ENCODE measurements around the gene ZDHHC7. TPM values are rescaled to one million over a fixed set of nuclear protein-coding genes. Genes with fewer than 3 reads are reported as not detected.

ZDHHC7 gene
- total RNA-seq, 1 donor from 2014 or later: 26.9 TPM

DNA sequence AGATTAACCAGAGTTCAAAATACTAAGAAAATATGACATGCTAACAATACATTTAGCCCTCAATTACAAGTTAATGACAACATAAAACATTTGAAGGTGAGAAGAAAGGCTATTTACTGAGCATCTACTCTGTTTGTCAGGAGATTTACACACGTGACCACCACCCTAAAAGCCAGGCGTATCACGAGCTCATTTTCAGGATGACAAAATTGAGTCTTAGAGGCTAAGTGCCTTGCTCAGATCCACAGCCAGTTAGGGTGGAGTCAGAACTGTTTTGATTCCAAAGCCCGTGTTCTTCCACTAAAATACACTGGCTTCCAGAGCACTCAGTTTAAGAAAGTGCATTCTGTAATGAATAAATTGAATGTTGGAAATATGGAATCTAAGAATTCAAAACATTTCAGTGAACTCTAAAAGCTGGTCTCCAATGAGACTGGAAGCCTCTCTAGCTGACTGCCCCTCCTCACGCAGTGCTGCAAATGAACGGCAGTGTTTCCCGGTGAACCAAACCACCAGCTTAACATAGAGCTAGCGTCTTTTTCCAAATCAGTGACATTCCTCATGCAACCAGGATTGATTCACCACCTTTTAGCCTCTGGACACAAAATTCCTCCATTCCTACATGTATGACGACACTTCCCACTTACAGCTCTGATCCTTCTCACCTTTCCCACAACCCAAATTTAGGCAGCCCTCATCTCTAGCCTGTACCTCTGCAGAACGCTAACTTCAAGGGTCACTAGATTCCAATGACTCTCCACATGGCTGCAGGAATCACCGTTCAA is 5.9 kb downstream of the ZDHHC7 start:
- TF ChIP-seq, protein P1, sequence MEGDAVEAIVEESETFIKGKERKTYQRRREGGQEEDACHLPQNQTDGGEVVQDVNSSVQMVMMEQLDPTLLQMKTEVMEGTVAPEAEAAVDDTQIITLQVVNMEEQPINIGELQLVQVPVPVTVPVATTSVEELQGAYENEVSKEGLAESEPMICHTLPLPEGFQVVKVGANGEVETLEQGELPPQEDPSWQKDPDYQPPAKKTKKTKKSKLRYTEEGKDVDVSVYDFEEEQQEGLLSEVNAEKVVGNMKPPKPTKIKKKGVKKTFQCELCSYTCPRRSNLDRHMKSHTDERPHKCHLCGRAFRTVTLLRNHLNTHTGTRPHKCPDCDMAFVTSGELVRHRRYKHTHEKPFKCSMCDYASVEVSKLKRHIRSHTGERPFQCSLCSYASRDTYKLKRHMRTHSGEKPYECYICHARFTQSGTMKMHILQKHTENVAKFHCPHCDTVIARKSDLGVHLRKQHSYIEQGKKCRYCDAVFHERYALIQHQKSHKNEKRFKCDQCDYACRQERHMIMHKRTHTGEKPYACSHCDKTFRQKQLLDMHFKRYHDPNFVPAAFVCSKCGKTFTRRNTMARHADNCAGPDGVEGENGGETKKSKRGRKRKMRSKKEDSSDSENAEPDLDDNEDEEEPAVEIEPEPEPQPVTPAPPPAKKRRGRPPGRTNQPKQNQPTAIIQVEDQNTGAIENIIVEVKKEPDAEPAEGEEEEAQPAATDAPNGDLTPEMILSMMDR (IDR thresholded peaks at IDR 0.05): no peak
- no peak for ATAC-seq (ENCODE audit: low read depth)
- Mint-ChIP-seq H3K4me3 (no peak overlapping the region), H3K36me3 (ENCODE audit: low read depth) (peaks cover 18% of the 10 kb centered on the region), H3K27me3 (no peaks in the 10 kb centered on the region), H3K27ac (no peak overlapping the region), H3K9me3 (no peaks in the 10 kb centered on the region), H3K4me1 (peaks cover 66% of the 10 kb centered on the region)
- intact Hi-C loops (cut with micrococcal nuclease): no loop called here
- POLR2A ChIA-PET: interaction anchor here (1.0 kb wide), 1 partner anchor 12 kb away, joined by 3 read pairs; no protein-coding TSS in a partner anchor
- CTCF ChIA-PET: interaction anchor here (1.6 kb wide), 1 partner anchor 81 kb away, joined by 4 read pairs; no protein-coding TSS in a partner anchor
- no peak for DNase-seq

DNA sequence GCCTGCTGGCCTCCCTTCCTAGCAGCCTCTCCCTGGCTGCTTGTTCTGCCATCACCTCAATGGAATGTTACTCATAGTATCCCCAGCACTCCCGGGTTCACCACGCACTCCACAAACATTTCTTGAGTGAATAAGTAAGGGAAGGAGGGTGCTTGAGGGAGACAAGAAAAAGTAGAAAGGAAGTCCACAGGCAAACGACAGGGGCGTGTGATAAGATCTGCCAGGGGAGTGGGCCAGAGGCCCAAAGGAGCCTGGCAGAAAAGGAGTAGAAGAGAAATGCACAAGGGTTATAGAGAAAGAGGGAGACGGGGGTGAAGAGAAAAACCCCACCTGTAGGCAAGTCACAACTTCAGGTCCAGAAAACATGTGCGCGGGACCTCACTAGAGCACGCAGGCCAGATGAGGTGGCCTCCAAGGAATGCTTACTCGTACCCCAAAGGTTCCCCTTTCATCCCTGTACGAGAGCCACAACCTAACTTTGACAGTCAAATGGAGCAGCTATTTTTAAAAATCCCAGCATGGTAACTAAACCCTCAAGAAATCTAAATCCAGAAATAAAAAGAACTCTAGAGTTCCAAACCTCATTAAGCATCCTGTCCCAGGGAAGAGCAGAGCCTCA is 6.6 kb downstream of the ZDHHC7 start:
- Mint-ChIP-seq H3K36me3 (ENCODE audit: low read depth) (peaks cover 21% of the 10 kb centered on the region), H3K4me3 (no peak overlapping the region), H3K27ac (no peak overlapping the region), H3K4me1 (peaks cover 59% of the 10 kb centered on the region), H3K9me3 (no peaks in the 10 kb centered on the region), H3K27me3 (no peaks in the 10 kb centered on the region)
- DNase-seq (no peak), ATAC-seq (ENCODE audit: low read depth) (no peak)
- ChIA-PET POLR2A (interaction anchor here (1.0 kb wide), 1 partner anchor 11 kb away, joined by 3 read pairs; no protein-coding TSS in a partner anchor), CTCF (interaction anchor here (1.6 kb wide), 1 partner anchor 82 kb away, joined by 4 read pairs; no protein-coding TSS in a partner anchor)
- intact Hi-C loops (cut with micrococcal nuclease): no loop called here
- TF ChIP-seq, protein P1 (IDR thresholded peaks at IDR 0.05): no peak

DNA sequence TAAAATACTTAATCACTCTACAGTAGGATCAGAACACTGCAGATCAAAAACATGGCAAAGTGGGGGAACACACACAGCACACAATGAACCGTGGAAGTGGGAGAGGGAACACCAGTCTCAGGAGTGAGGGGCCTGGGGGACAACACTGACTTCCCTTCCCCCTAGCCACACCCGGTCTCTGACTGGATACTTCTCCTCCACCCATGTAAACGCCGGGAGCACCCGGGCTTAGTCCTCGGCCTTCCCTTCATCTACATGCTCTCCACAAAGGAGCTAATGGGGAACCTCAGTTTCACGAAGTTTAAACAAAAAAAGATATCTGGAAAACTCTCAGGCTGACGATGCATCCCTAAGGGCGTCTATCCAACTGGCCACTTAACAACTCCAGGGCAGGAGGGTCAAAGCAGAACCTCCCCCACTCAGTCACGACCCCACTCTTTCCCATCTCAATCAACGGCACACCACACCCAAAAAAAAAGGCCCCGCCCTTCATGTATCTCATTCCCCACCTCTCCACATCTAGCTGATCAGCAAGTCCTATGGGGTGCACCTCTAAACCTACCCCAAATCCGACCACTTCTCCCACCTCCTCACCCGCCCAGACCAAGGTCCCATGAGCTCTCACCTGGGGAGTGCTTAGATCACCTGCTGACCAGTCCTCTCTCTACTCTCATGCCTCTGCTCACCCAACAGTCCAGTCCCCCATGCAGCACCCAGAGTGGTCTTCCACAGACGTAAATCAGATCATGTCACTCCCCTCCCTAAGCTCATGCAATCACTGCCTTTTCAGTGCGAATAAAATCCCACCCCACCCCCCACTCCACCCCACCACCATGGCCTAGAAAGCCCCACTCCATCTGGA is 7.4 kb downstream of the ZDHHC7 start:
- Mint-ChIP-seq H3K4me3 (no peak overlapping the region), H3K27ac (no peak overlapping the region), H3K36me3 (ENCODE audit: low read depth) (peaks cover 25% of the 10 kb centered on the region), H3K9me3 (no peaks in the 10 kb centered on the region), H3K4me1 (peaks cover 57% of the 10 kb centered on the region), H3K27me3 (no peaks in the 10 kb centered on the region)
- intact Hi-C loops (cut with micrococcal nuclease): no loop called here
- no peak for ATAC-seq (ENCODE audit: low read depth)
- no peak for DNase-seq
- TF ChIP-seq, protein P1 (IDR thresholded peaks at IDR 0.05): no peak
- POLR2A ChIA-PET: no interaction called here
- CTCF ChIA-PET: interaction anchor here (1.6 kb wide), 1 partner anchor 83 kb away, joined by 4 read pairs; no protein-coding TSS in a partner anchor

DNA sequence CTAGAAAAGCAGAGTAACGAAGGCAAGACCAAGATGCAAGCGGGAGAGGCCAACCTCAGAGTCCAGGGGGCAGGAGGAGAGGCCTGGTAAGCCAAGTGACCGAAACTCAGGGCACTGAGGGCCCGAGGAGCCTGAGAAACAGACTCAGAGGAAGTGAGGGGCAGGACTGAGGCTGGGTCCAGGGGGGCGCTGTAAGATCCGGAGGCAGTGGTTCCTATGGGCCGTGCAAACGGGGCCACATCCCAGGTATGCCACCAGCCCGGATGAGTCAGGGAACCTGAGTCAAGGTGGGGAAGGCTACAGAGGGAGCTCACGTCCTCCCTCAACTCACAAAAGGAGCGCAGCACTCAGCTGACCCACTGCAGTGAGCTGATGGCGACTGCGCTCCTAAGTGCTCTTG is 8.3 kb downstream of the ZDHHC7 start:
- TF ChIP-seq, protein P1 (IDR thresholded peaks at IDR 0.05): no peak
- Mint-ChIP-seq H3K27ac (no peak overlapping the region), H3K27me3 (no peaks in the 10 kb centered on the region), H3K4me3 (no peak overlapping the region), H3K4me1 (peaks cover 55% of the 10 kb centered on the region), H3K9me3 (no peaks in the 10 kb centered on the region), H3K36me3 (ENCODE audit: low read depth) (peaks cover 28% of the 10 kb centered on the region)
- DNase-seq: no peak
- ChIA-PET POLR2A (no interaction called here), CTCF (no interaction called here)
- intact Hi-C loops (cut with micrococcal nuclease): no loop called here
- ATAC-seq (ENCODE audit: low read depth): no peak

Measured in activated B cell treated with CpG ODN at 0.5 μM for 24 hours (primary cell).